NCI-H774 (cell line): ENCODE results near the gene RNASE13.
"Not testable (repeated sequence)": the region's sequence is repeated elsewhere in the genome, so short reads cannot be mapped to it uniquely, and the experiment has no call there.

Experiments used
- DNase-seq: peaks from one replicate; lab custom pipeline; 2025; lab: John Stamatoyannopoulos, UW

RNASE13 gene

GRCh38 chr14:21022686-21023085, 11.9 kb downstream of the RNASE13 start:
- no peak for DNase-seq

- no peak for DNase-seq
Observed at GRCh38 chr14:21020977-21021545, 13.5 kb downstream of the RNASE13 start.

- DNase-seq = no peak
Observed at GRCh38 chr14:21019366-21019765, 15.2 kb downstream of the RNASE13 start.

- no peak for DNase-seq
Observed at GRCh38 chr14:21018781-21019180, 15.8 kb downstream of the RNASE13 start.

DNA sequence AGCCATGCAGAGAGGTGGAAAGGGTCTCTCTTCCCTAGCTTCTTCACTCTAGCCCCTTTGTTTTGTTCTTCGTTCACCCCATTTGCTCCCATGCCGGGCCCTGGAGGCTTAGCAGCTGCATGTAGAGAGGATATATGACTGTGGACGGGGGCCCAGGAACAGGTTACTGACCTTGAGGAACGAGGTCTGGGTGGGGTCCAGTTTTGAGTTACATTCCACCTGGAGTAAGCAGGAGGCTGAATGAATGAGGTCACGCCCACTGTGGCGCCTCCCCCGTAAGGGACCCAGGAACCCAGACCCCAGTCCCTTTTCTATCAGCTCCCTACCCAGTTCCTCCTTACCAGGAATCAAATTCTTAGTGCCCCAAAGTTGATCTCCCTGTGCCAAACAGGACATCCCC, 16.3 kb downstream of the RNASE13 start:
- DNase-seq = no peak

- no peak for DNase-seq
Observed at GRCh38 chr14:21017528-21018245, 16.9 kb downstream of the RNASE13 start.

DNA sequence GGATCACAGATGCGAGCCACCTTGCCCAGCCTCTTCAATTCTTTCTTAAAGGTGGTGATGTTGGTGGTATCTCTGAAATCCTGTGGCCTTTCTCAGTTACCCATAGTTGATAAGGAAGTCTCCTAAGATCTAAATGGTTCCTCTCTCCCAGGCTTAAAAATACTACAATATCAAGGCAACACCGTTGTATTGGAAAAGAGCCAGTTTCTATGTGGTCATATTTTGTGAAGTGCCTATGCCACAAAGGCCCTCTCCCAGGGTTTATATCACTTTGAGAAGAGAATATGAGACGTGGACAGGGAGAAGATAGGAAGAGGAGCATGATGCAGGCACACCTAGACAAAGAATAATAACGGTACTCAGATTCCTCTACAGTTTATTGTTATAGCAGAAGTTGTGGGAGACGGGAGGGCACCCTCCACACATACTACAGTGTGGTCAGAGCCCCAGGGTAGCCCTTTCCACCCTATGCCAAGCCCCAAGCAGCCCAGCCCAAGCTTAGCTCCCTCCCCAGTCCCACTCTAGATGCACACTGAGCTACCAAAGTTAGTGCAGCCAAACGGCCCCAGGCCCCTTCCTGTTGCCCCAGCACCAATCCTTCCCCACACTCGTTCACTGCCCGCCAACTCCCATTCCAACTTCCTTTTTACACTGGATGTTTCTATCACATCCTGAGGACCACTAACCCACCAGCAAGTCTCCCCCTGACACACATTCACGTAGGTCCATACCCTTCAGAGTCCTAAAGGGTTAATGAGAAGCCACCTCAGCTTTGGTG, 18.0 kb downstream of the RNASE13 start:
- DNase-seq = no peak

- DNase-seq = no peak
Observed at GRCh38 chr14:21015312-21015711, 19.3 kb downstream of the RNASE13 start.

GRCh38 chr14:21014761-21015190, 19.8 kb downstream of the RNASE13 start:
- peak; percentile 83 for DNase-seq

GRCh38 chr14:21011136-21011535, 23.5 kb downstream of the RNASE13 start:
- DNase-seq = no peak

- DNase-seq = not testable (repeated sequence)
Observed at GRCh38 chr14:21009721-21010120, 24.9 kb downstream of the RNASE13 start.

- no peak for DNase-seq
Observed at GRCh38 chr14:21003788-21004346, 30.7 kb downstream of the RNASE13 start.

DNA sequence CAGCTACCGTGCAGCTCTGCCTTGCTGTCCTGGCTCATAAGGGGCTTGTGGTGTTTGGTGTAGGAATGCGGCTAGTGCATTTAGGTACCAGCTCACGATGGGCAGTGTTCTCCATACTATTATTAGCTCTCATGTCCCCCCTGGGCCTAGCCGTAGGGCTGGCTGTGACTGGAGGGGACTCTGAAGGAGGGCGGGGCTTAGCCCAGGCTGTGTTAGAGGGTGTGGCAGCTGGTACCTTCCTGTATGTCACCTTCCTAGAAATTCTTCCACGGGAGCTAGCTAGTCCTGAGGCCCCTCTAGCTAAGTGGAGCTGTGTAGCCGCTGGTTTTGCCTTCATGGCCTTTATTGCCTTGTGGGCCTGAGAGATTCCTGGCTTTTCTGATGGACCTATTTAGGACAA, 33.4 kb downstream of the RNASE13 start:
- DNase-seq = no peak

- no peak for DNase-seq
Observed at GRCh38 chr14:20999591-20999990, 35.0 kb downstream of the RNASE13 start.

DNA sequence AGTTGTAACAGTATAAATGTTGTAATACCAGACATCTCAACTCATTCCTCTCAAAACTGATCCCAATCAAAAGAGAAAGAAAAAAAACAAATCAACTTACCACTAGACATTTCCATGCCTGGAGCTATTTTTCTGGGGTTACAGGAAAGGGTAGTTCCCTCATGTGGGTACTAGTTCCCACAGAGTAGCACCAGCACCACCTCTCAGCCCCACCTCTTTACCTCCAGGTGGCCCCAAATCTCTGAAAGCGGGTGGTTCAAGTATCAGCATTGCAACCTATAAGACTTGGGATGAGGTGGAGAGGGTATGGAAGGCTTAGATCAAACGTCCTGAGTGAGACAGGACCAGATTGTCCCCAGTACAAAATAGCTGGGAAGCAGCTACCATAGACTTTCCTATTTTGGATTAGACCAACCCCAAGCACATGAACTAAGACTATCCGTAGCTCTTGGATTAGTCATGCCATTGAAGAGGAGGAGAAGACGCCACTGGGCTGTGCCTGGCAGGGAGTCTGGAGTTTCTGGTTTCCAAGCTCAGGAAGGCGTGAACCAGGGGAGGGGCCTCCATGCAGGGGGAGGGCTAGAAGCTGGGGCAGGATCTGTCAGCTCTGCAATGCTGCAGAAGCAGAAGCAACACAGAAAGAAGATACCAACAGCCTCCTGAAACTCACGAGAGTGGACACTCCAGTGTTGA, 35.8 kb downstream of the RNASE13 start, which contains the start of gene SLC39A2:
Gene SLC39A2 (plus strand): TSS at position 620 of the 693 bp plus-strand sequence. CDS start 154 bp downstream, outside the sequence.
- DNase-seq = no peak

- no peak for DNase-seq
Observed at GRCh38 chr14:20998139-20998538, 36.5 kb downstream of the RNASE13 start.

GRCh38 chr14:20997564-20997963, 37.0 kb downstream of the RNASE13 start:
- no peak for DNase-seq

GRCh38 chr14:20997115-20997514, 37.5 kb downstream of the RNASE13 start:
- no peak for DNase-seq

DNA sequence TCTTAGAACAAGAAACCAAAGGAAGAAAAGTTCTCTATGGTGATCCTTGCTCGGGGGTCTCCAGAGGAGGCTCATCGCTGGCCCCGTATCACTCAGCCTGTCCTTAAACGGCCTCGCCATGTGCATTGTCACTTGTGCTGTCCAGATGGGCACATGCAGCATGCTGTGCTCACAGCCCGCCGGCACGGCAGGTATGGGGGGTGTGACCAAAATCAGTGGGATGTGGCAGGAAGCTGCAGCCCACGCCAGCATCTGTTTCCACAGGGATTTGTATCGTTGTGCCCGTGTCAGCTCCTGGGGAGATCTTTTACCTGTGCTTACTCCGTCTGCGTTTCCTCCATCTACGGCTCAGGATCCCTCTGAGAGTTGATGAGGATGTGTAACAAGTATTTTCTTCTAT, 38.1 kb downstream of the RNASE13 start:
- no peak for DNase-seq

DNA sequence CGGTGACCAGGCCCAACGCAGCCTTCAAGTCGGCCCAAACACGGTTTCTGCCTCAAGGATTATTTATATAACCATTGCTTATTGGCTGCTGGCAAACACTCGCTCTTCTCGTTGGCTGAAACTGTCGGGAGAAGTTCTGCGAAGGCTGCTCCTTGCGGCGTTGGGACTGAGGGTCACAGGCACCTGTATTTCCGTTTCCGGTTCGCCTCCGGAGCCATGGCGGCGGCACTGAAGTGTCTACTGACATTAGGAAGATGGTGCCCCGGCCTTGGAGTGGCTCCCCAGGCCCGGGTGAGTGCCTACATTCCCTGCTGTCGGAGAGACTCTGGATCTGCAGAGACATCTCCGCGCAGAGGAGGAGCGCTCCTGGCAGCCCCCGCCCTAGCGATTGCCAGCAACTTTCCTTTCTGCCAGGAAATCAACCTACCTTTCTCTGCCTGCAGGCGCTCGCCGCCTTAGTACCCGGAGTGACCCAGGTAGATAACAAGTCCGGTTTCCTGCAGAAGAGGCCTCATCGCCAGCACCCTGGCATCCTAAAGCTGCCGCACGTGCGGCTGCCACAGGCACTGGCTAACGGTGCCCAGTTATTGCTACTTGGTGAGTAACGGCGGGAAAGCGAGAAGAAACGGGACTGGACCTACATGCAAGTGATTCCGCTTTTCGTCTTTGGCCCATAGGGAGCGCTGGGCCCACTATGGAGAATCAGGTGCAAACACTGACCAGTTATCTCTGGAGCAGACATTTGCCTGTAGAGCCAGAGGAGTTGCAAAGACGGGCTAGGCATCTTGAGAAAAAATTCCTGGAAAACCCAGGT, 44.6 kb downstream of the RNASE13 start, which contains the start of gene METTL17:
Gene METTL17 (plus strand): TSS at position 194 of the 814 bp plus-strand sequence. CDS start 23 bp downstream, at position 217.
- peak; percentile 92 for DNase-seq

- no peak for DNase-seq
Observed at GRCh38 chr14:20989471-20989786, 45.2 kb downstream of the RNASE13 start.
